ENCODE results near the gene OR10H1. TPM values are rescaled to one million over a fixed set of nuclear protein-coding genes. Genes with fewer than 3 reads are reported as not detected.
A peak's percentile ranks its signal among the peaks of the same experiment; 100 is the strongest.

OR10H1 gene
- total and polyA plus RNA-seq, 9 of the 15 experiments (the other 6 are each of a cell fraction or from before 2014, with no cell fraction given): not detected

GRCh38 chr19:15836330-15837220, 21.1 kb upstream of the OR10H1 start (continued):
- peak; percentile 85; the same call in 1 of the 2 replicates for TF ChIP-seq GTF2E2 (tag; IDR thresholded peaks at IDR 0.05)
- TF ChIP-seq HIVEP1 (CRISPR knock-in tag; IDR thresholded peaks at IDR 0.05): peak; percentile 73; the same call in 1 of the 2 replicates
- no peak for TF ChIP-seq TFAM (CRISPR knock-in tag; conservative IDR thresholded peaks at IDR 0.05)
- no peak for TF ChIP-seq ZNF507 (tag; conservative IDR thresholded peaks at IDR 0.05)
- no peak for TF ChIP-seq PPARD (CRISPR knock-in tag; IDR thresholded peaks at IDR 0.05)
- no peak for TF ChIP-seq ZNF75A (CRISPR knock-in tag; IDR thresholded peaks at IDR 0.05)
- TF ChIP-seq KLF10 (CRISPR knock-in tag; IDR thresholded peaks at IDR 0.05): peak; percentile 86
- peak; percentile 91 for TF ChIP-seq CAMTA2 (CRISPR knock-in tag; conservative IDR thresholded peaks at IDR 0.05)
- TF ChIP-seq ZNF140 (CRISPR knock-in tag; IDR thresholded peaks at IDR 0.05): no peak
- no peak for TF ChIP-seq ZBTB12 (CRISPR knock-in tag; IDR thresholded peaks at IDR 0.05)
- TF ChIP-seq POLR2AphosphoS2 (IDR thresholded peaks at IDR 0.05; ENCODE audit: low read length): peak; percentile 97
- TF ChIP-seq MEF2D (tag; conservative IDR thresholded peaks at IDR 0.05; ENCODE audit: low read depth): no peak
- peak; percentile 87 for TF ChIP-seq SP1 (CRISPR knock-in tag; IDR thresholded peaks at IDR 0.05)
- TF ChIP-seq HOMEZ (CRISPR knock-in tag; IDR thresholded peaks at IDR 0.05): no peak
- peak; percentile 25 to 68; a peak in 2 of 4 replicates for TF ChIP-seq MLLT1 (IDR thresholded peaks at IDR 0.05)
- peak; percentile 99 for TF ChIP-seq NFYB (IDR thresholded peaks at IDR 0.05; ENCODE audit: extremely low read depth, insufficient read length)
- no peak for TF ChIP-seq GATA2 (CRISPR knock-in tag; IDR thresholded peaks at IDR 0.05)
- peak; percentile 89 to 91 for TF ChIP-seq NRF1 (conservative IDR thresholded peaks at IDR 0.05 in 1 of 2, IDR thresholded peaks at IDR 0.05 in 1 of 2)
- TF ChIP-seq HMGN3 (IDR thresholded peaks at IDR 0.05; ENCODE audit: borderline replicate concordance, extremely low read depth, insufficient read length, low read depth, low read length): peak; percentile 97
- TF ChIP-seq RBFOX2 (IDR thresholded peaks at IDR 0.05; ENCODE audit: low read depth, low read length): peak; percentile 96
- 0 out of 2 replicates have a peak, but pooled peaks have one; percentile 33 for TF ChIP-seq SIN3B (IDR thresholded peaks at IDR 0.05; ENCODE audit: low read depth)
